H1 (cell line): ENCODE results near the gene SCAMP5. TPM values are rescaled to one million over a fixed set of nuclear protein-coding genes. Genes with fewer than 3 reads are reported as not detected.

ENCODE experiments used
- CTCF ChIA-PET: fragments of 300-600 bp; sonication (Branson Sonifier 250); formaldehyde crosslinking; loops from one replicate; lab custom pipeline; 2021; ENCODE audit not compliant: partially characterized antibody; lab: Charles Lee
- POLR2A ChIA-PET: fragments of 300-600 bp; sonication (Branson Sonifier 250); formaldehyde crosslinking; loops from one replicate; lab custom pipeline; 2021; ENCODE audit warnings: inconsistent platforms; ENCODE audit not compliant: partially characterized antibody; lab: Charles Lee
- DNase-seq, 2 experiments: peaks; one replicate each; pipeline versions ENCODE4 v3.0.0 to v3.0.0-alpha.2; 2010 to 2022; ENCODE audit warnings: low spot score in 2 of 2, low read depth in 1 of 2, mixed read lengths in 1 of 2
- FAIRE-seq: peaks from 2 replicates; lab custom pipeline; 2011; peaks lifted over from hg19 to GRCh38; lab: Jason Lieb, UNC
- H2AFZ ChIP-seq: 2 replicates; pipeline ENCODE4 v1.8.1; 2012; ENCODE audit warnings: low read length, inconsistent platforms
- H2AK5ac ChIP-seq: 2 replicates; pipeline ENCODE4 v1.6.1; 2013; ENCODE audit warnings: low read depth, low read length
- H2BK120ac ChIP-seq: replicated peaks from 2 replicates; pipeline ENCODE3; 2013; ENCODE audit warnings: low read depth, low read length, inconsistent platforms
- H2BK12ac ChIP-seq: 2 replicates; pipeline ENCODE4 v1.6.1; 2013; ENCODE audit warnings: low read depth, low read length
- H2BK15ac ChIP-seq: 2 replicates; pipeline ENCODE4 v1.6.1; 2013; ENCODE audit warnings: low read length
- H2BK20ac ChIP-seq: 2 replicates; pipeline ENCODE4 v1.6.1; 2013; ENCODE audit warnings: low read length
- H2BK5ac ChIP-seq: 2 replicates; pipeline ENCODE4 v1.6.1; 2013; ENCODE audit warnings: low read depth, low read length
- H3K14ac ChIP-seq: 2 replicates; pipeline ENCODE4 v1.6.1; 2013; ENCODE audit warnings: inconsistent platforms; ENCODE audit not compliant: insufficient read length
- H3K18ac ChIP-seq: 2 replicates; pipeline ENCODE4 v1.6.1; 2013; ENCODE audit warnings: low read length; ENCODE audit errors: extremely low read depth
- H3K23ac ChIP-seq: 2 replicates; pipeline ENCODE4 v1.6.1; 2013; ENCODE audit warnings: inconsistent platforms; ENCODE audit not compliant: insufficient read length
- H3K23me2 ChIP-seq: 2 replicates; pipeline ENCODE4 v1.6.1; 2013; ENCODE audit warnings: low read depth, low read length
- H3K27ac ChIP-seq: 2 replicates; pipeline ENCODE4 v1.6.1; 2011; ENCODE audit warnings: low read depth, low read length, inconsistent platforms
- H3K27me3 ChIP-seq, 4 experiments: replicated peaks in 1 of 4; 1 replicate in 1 of 4; 2 replicates in 3 of 4; pipeline versions ENCODE4 v1.6.1 to v1.8.1; 2011 to 2013; ENCODE audit warnings: low read length in 3 of 4, mild to moderate bottlenecking in 3 of 4, inconsistent platforms in 2 of 4, mixed read lengths in 2 of 4, moderate library complexity in 1 of 4; ENCODE audit not compliant: control insufficient read depth in 3 of 4, insufficient read depth in 3 of 4; ENCODE audit errors: extremely low read depth in 1 of 4
- H3K36me3 ChIP-seq, 4 experiments: 2 replicates each; pipeline versions ENCODE4 v1.6.1 to v1.8.1; 2011 to 2013; ENCODE audit warnings: mild to moderate bottlenecking in 4 of 4, low read length in 3 of 4, moderate library complexity in 2 of 4, control low read depth in 1 of 4, inconsistent platforms in 1 of 4; ENCODE audit not compliant: insufficient read depth in 4 of 4, control insufficient read depth in 2 of 4
- H3K4ac ChIP-seq: replicated peaks from 2 replicates; pipeline ENCODE3; 2013; ENCODE audit warnings: low read length, low read depth, mixed read lengths, inconsistent platforms; ENCODE audit not compliant: insufficient read length
- H3K4me1 ChIP-seq, 4 experiments: replicated peaks in 1 of 4; 1 replicate in 1 of 4; 2 replicates in 3 of 4; pipeline versions ENCODE4 v1.6.1 to v1.8.1; 2011 to 2013; ENCODE audit warnings: low read length in 3 of 4, inconsistent platforms in 2 of 4, mixed read lengths in 1 of 4; ENCODE audit not compliant: insufficient read depth in 4 of 4, control insufficient read depth in 3 of 4
- H3K4me2 ChIP-seq, 2 experiments: 2 replicates each; pipeline versions ENCODE4 v1.6.1 to v1.8.1; 2011 to 2013; ENCODE audit warnings: low read depth in 2 of 2, low read length in 2 of 2, control low read depth in 1 of 2, inconsistent platforms in 1 of 2, mild to moderate bottlenecking in 1 of 2; ENCODE audit not compliant: insufficient read depth in 1 of 2
- H3K4me3 ChIP-seq, 4 experiments: fragments of 200-600, 300-600 bp in 1 of 4; sonication (generic), shearing (Covaris generic), sonication (Bioruptor Twin) in 1 of 4; 2 replicates each; pipeline versions ENCODE4 v1.5.1 to v1.8.1; 2011 to 2016; ENCODE audit warnings: low read length in 4 of 4, low read depth in 3 of 4, control low read depth in 2 of 4, inconsistent platforms in 2 of 4, mild to moderate bottlenecking in 2 of 4, mixed read lengths in 1 of 4, moderate library complexity in 1 of 4; ENCODE audit not compliant: insufficient read depth in 2 of 4; ENCODE audit errors: extremely low read depth in 1 of 4
- H3K56ac ChIP-seq: replicated peaks from 2 replicates; pipeline ENCODE3; 2013; ENCODE audit warnings: low read depth, mild to moderate bottlenecking, mixed read lengths, low read length, inconsistent platforms; ENCODE audit not compliant: insufficient read length
- H3K79me1 ChIP-seq: 2 replicates; pipeline ENCODE4 v1.6.1; 2013; ENCODE audit warnings: low read depth, low read length, control low read depth
- H3K79me2 ChIP-seq, 2 experiments: 2 replicates each; pipeline versions ENCODE4 v1.6.1 to v1.8.1; 2012 to 2013; ENCODE audit warnings: low read length in 2 of 2, mild to moderate bottlenecking in 2 of 2, inconsistent platforms in 1 of 2; ENCODE audit not compliant: insufficient read depth in 2 of 2, control insufficient read depth in 1 of 2
- H3K9ac ChIP-seq, 4 experiments: replicated peaks in 1 of 4; 1 replicate in 1 of 4; 2 replicates in 3 of 4; pipeline versions ENCODE4 v1.6.1 to v1.8.1; 2011 to 2013; ENCODE audit warnings: low read depth in 3 of 4, low read length in 3 of 4, control low read depth in 2 of 4, mild to moderate bottlenecking in 2 of 4, moderate library complexity in 2 of 4, inconsistent platforms in 1 of 4; ENCODE audit errors: extremely low read depth in 1 of 4
- H3K9me3 ChIP-seq, 2 experiments: 2 replicates each; pipeline versions ENCODE4 v1.6.1 to v1.8.1; 2012 to 2013; ENCODE audit warnings: mild to moderate bottlenecking in 2 of 2, moderate library complexity in 2 of 2, control low read depth in 1 of 2, inconsistent platforms in 1 of 2, low read depth in 1 of 2, low read length in 1 of 2, mixed read lengths in 1 of 2; ENCODE audit not compliant: insufficient read depth in 2 of 2
- H4K20me1 ChIP-seq, 2 experiments: replicated peaks in 1 of 2; 2 replicates each; pipeline versions ENCODE3 to v1.8.1; 2011 to 2013; ENCODE audit warnings: inconsistent platforms in 2 of 2, low read length in 2 of 2, mild to moderate bottlenecking in 1 of 2; ENCODE audit not compliant: insufficient read depth in 2 of 2, control insufficient read depth in 1 of 2
- H4K5ac ChIP-seq: 2 replicates; pipeline ENCODE4 v1.6.1; 2013; ENCODE audit warnings: low read length, low read depth, mixed read lengths, inconsistent platforms; ENCODE audit not compliant: insufficient read length
- H4K8ac ChIP-seq: 2 replicates; pipeline ENCODE4 v1.8.0; 2013; ENCODE audit warnings: mild to moderate bottlenecking, moderate library complexity, low read length, inconsistent platforms; ENCODE audit not compliant: insufficient read depth; ENCODE audit errors: extremely low read depth
- H4K91ac ChIP-seq: replicated peaks from 2 replicates; pipeline ENCODE3; 2013; ENCODE audit warnings: low read length, mixed read lengths, inconsistent platforms; ENCODE audit not compliant: insufficient read length
- ASH2L ChIP-seq: fragments of 200-600, 300-600 bp; sonication (generic); IDR thresholded peaks from one replicate; pipeline ENCODE4 v1.7.1; 2017; ENCODE audit warnings: low read length
- HDAC2 ChIP-seq, 2 experiments: fragments of 300-600 bp in 1 of 2; sonication (generic) in 1 of 2; IDR thresholded peaks; 2 replicates each; pipeline ENCODE4 v1.6.1; 2011 to 2012; ENCODE audit warnings: low read depth in 2 of 2, low read length in 2 of 2, mild to moderate bottlenecking in 2 of 2, moderate library complexity in 2 of 2, borderline replicate concordance in 1 of 2, inconsistent platforms in 1 of 2
- PHF8 ChIP-seq: fragments of 200-600 bp; sonication (generic); conservative IDR thresholded peaks from 2 replicates; pipeline ENCODE4 v1.7.1; 2012; ENCODE audit warnings: low read depth, mild to moderate bottlenecking, inconsistent platforms, low read length, moderate library complexity
- POU5F1 ChIP-seq: IDR thresholded peaks from 2 replicates; pipeline ENCODE4 v1.6.1; 2011; ENCODE audit warnings: low read depth, mild to moderate bottlenecking, low read length, moderate library complexity
- RXRA ChIP-seq: IDR thresholded peaks from 2 replicates; pipeline ENCODE4 v1.6.1; 2011; ENCODE audit warnings: low read depth, mild to moderate bottlenecking, low read length, moderate library complexity; ENCODE audit not compliant: insufficient read depth
- SIN3A ChIP-seq, 2 experiments: IDR thresholded peaks in 1 of 2; conservative IDR thresholded peaks in 1 of 2; 2 replicates each; pipeline ENCODE4 v1.6.1; 2011 to 2012; ENCODE audit warnings: low read length in 2 of 2, improper control_type of control experiment in 1 of 2, low read depth in 1 of 2, mild to moderate bottlenecking in 1 of 2
- SIRT6 ChIP-seq: IDR thresholded peaks from one replicate; pipeline ENCODE4 v1.7.1; 2012; ENCODE audit warnings: low read length, inconsistent platforms
- WGBS, 2 experiments: shearing (Covaris generic) in 1 of 2; methylation state at CpG; one replicate each; pipeline versions ENCODE4 v1.1.6 to v1.1.7; 2013 to 2015; ENCODE audit warnings: low lambda C conversion rate in 2 of 2, mixed read lengths in 2 of 2, inconsistent platforms in 1 of 2, low coverage in 1 of 2, missing lambda C conversion rate in 1 of 2; ENCODE audit not compliant: insufficient replicate concordance in 2 of 2, insufficient coverage in 1 of 2, insufficient read length in 1 of 2; ENCODE audit errors: extremely low coverage in 1 of 2, missing lambda C conversion rate in 1 of 2; 5-methylcytosine and 5-hydroxymethylcytosine counted together
- polyA plus RNA-seq, 7 experiments: library from polyadenylated mRNA; depleted of rRNA in 3 of 7; stranded (reverse) in 5 of 7; unstranded in 2 of 7; fragments of >200 nt in 5 of 7; fragments of 200-250 nt in 2 of 7; gene quantifications; 1 replicate in 5 of 7; 2 replicates in 1 of 7; 4 replicates in 1 of 7; pipeline versions ENCODE4 v1.2.1 to v1.2.3, GENCODE V29; 2011 to 2013; ENCODE audit warnings: missing spikeins in 2 of 7, mixed read lengths in 2 of 7
- total RNA-seq: library from RNA; stranded (reverse); fragmentation: NEBNext Ultra II Directional; extraction: Animal tissue kit (Norgen Biotek cat#: 25700); gene quantifications from 2 replicates; pipeline ENCODE4 v1.2.1, GENCODE V29; 2021
- TF ChIP-seq, protein P1 (sequence below): IDR thresholded peaks from 2 replicates; pipeline ENCODE4 v1.6.1; 2011; ENCODE audit warnings: low read length, improper control_type of control experiment
- TF ChIP-seq, protein P2 (sequence below): IDR thresholded peaks from 2 replicates; pipeline ENCODE4 v1.6.1; 2012; ENCODE audit warnings: inconsistent platforms
- TF ChIP-seq, protein P3 (sequence below): IDR thresholded peaks from 2 replicates; pipeline ENCODE4 v1.6.1; 2012; ENCODE audit warnings: low read length, inconsistent platforms

SCAMP5 gene
- total and polyA plus RNA-seq, 2 of the 8 experiments (the other 6 are each of a cell fraction or from before 2014, with no cell fraction given): 55.4 to 94.7 TPM

DNA sequence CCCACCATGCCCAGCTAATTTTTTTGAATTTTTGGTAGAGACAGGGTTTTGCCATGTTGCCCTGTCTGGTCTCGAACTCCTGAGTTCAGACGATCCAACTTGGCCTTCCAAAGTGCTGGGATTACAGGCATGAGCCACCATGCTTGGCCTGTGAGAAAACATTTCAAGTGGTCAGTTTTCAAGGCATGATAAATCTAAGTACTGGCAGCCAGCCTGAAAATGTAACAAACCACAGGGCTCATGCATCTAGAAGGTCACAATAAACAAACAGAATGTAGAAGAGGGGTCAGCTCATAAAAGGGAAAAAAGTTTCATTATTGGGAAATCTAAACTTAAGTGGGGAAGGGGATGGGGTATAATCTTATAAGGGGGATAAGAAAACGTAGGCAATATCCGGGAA, 68.0 kb downstream of the SCAMP5 start:
- no peak overlapping the region for H3K9ac ChIP-seq
- H4K8ac ChIP-seq: no peak overlapping the region
- H4K20me1 ChIP-seq: no peaks in the 10 kb centered on the region
- no peak overlapping the region for H4K91ac ChIP-seq
- H3K23me2 ChIP-seq: no peaks in the 10 kb centered on the region
- H3K9me3 ChIP-seq: peaks cover 0 to 7% of the 10 kb centered on the region in 2 experiments; a peak in 2 of 4 replicates
- H2BK15ac ChIP-seq: no peak overlapping the region
- WGBS, 2 experiments: 86% methylated on average over 4 of the region's 4 CpGs; no CpG with 5 or more reads in 1 of the 2 experiments
- H3K4me3 ChIP-seq: no peak overlapping the region
- no peak for TF ChIP-seq PHF8
- no peak for TF ChIP-seq SIRT6
- TF ChIP-seq, protein P1, sequence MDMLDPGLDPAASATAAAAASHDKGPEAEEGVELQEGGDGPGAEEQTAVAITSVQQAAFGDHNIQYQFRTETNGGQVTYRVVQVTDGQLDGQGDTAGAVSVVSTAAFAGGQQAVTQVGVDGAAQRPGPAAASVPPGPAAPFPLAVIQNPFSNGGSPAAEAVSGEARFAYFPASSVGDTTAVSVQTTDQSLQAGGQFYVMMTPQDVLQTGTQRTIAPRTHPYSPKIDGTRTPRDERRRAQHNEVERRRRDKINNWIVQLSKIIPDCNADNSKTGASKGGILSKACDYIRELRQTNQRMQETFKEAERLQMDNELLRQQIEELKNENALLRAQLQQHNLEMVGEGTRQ: no peak
- TF ChIP-seq POU5F1: no peak
- TF ChIP-seq, protein P2, sequence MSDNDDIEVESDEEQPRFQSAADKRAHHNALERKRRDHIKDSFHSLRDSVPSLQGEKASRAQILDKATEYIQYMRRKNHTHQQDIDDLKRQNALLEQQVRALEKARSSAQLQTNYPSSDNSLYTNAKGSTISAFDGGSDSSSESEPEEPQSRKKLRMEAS: no peak
- no peak for TF ChIP-seq SIN3A (conservative IDR thresholded peaks at IDR 0.05 in 1 of 2, IDR thresholded peaks at IDR 0.05 in 1 of 2; ENCODE audit: low read depth in 1 of 2, low read length in 2 of 2)
- TF ChIP-seq ASH2L: no peak
- TF ChIP-seq, protein P3, sequence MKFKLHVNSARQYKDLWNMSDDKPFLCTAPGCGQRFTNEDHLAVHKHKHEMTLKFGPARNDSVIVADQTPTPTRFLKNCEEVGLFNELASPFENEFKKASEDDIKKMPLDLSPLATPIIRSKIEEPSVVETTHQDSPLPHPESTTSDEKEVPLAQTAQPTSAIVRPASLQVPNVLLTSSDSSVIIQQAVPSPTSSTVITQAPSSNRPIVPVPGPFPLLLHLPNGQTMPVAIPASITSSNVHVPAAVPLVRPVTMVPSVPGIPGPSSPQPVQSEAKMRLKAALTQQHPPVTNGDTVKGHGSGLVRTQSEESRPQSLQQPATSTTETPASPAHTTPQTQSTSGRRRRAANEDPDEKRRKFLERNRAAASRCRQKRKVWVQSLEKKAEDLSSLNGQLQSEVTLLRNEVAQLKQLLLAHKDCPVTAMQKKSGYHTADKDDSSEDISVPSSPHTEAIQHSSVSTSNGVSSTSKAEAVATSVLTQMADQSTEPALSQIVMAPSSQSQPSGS: no peak
- no peak for TF ChIP-seq HDAC2 (IDR thresholded peaks at IDR 0.05; ENCODE audit: borderline replicate concordance in 1 of 2, low read depth in 2 of 2, low read length in 2 of 2)
- TF ChIP-seq RXRA: no peak
- CTCF ChIA-PET: no interaction called here
- H3K18ac ChIP-seq: no peak overlapping the region
- H3K27me3 ChIP-seq: no peaks in the 10 kb centered on the region; a peak in 1 of 7 replicates
- DNase-seq (no peak), FAIRE-seq (no peak)
- H3K23ac ChIP-seq: no peak overlapping the region
- no peaks in the 10 kb centered on the region for H3K36me3 ChIP-seq
- no peaks in the 10 kb centered on the region for H3K79me2 ChIP-seq
- H2BK120ac ChIP-seq: no peak overlapping the region
- H2AK5ac ChIP-seq: no peak overlapping the region
- no peaks in the 10 kb centered on the region; a peak in 2 of 7 replicates for H3K4me1 ChIP-seq
- no peak overlapping the region for H3K27ac ChIP-seq
- no peak overlapping the region for H3K4ac ChIP-seq
- no peak overlapping the region for H3K4me2 ChIP-seq
- H2BK12ac ChIP-seq: no peak overlapping the region
- H2BK5ac ChIP-seq: no peak overlapping the region
- H3K14ac ChIP-seq: no peak overlapping the region
- H2AFZ ChIP-seq: no peak overlapping the region
- POLR2A ChIA-PET: interaction anchor here (1.1 kb wide), 1 partner anchor 10 kb away, joined by 3 read pairs; no protein-coding TSS in a partner anchor
- no peak overlapping the region for H4K5ac ChIP-seq
- H2BK20ac ChIP-seq: no peak overlapping the region
- no peak overlapping the region for H3K56ac ChIP-seq
- H3K79me1 ChIP-seq: no peaks in the 10 kb centered on the region
